Duodenal mucosa (tissue), 2 donors: ENCODE measurements around the gene MTG1.

Source experiments
- H3K27ac ChIP-seq: one replicate; pipeline ENCODE4 v1.7.0; 2013; ENCODE audit warnings: low read depth, low read length
- H3K27me3 ChIP-seq, 2 donors: one replicate each; pipeline ENCODE4 v1.7.0; 2013; ENCODE audit warnings: low read length in 2 of 2, control low read depth in 1 of 2; ENCODE audit not compliant: insufficient read depth in 2 of 2, control insufficient read depth in 1 of 2
- H3K36me3 ChIP-seq, 2 donors: one replicate each; pipeline ENCODE4 v1.7.0; 2013; ENCODE audit warnings: low read length in 2 of 2, control low read depth in 1 of 2; ENCODE audit not compliant: insufficient read depth in 2 of 2, control insufficient read depth in 1 of 2
- H3K4me1 ChIP-seq, 2 donors: one replicate each; pipeline ENCODE4 v1.7.0; 2013; ENCODE audit warnings: low read length in 2 of 2, control low read depth in 1 of 2; ENCODE audit not compliant: insufficient read depth in 2 of 2, control insufficient read depth in 1 of 2
- H3K4me3 ChIP-seq, 2 donors: one replicate each; pipeline ENCODE4 v1.7.0; 2013; ENCODE audit warnings: low read length in 2 of 2, low read depth in 1 of 2
- H3K9ac ChIP-seq, 2 donors: one replicate each; pipeline ENCODE4 v1.7.0; 2013; ENCODE audit warnings: low read length in 2 of 2, low read depth in 1 of 2
- H3K9me3 ChIP-seq, 2 donors: one replicate each; pipeline ENCODE4 v1.7.0; 2013; ENCODE audit warnings: low read length in 2 of 2, control low read depth in 1 of 2; ENCODE audit not compliant: control insufficient read depth in 1 of 2

Gene MTG1

DNA sequence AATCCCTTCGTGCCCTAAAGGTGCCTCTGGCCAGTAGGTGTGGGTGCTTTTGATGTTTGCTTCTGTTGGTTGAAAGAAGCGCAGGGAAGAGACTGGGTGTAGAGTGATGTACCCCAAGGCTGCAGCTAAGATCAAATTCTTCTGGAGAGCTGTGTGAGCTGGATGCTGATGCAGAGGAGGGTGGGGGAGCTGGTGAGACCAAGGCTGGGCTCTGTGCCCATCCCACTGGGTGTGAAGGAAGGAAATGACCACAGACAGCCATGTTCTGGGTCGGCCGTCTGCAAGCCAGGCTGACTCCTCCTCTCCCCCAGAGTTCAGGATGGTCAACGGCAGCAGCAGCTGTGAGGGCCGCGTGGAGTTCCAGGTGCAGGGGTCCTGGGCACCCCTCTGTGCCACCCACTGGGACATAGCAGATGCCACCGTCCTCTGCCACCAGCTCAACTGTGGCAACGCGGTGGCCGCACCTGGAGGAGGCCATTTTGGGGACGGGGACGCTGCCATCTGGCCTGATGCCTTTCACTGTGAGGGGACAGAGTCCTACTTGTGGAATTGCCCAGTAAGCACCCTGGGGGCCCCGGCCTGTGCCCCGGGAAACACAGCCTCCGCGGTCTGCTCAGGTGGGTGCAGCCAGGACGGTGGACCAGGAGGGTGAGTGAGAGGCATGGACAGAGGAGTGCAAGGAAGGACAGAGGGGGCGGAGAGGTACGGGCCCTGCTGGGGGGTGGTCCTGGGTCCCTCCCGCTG, 64.9 kb downstream of the MTG1 start:
- Histone ChIP-seq H3K27me3 (no peaks in the 10 kb centered on the region), H3K9ac (no peak overlapping the region), H3K36me3 (no peaks in the 10 kb centered on the region), H3K4me3 (no peak overlapping the region), H3K27ac (no peak overlapping the region), H3K9me3 (no peaks in the 10 kb centered on the region), H3K4me1 (no peaks in the 10 kb centered on the region)

DNA sequence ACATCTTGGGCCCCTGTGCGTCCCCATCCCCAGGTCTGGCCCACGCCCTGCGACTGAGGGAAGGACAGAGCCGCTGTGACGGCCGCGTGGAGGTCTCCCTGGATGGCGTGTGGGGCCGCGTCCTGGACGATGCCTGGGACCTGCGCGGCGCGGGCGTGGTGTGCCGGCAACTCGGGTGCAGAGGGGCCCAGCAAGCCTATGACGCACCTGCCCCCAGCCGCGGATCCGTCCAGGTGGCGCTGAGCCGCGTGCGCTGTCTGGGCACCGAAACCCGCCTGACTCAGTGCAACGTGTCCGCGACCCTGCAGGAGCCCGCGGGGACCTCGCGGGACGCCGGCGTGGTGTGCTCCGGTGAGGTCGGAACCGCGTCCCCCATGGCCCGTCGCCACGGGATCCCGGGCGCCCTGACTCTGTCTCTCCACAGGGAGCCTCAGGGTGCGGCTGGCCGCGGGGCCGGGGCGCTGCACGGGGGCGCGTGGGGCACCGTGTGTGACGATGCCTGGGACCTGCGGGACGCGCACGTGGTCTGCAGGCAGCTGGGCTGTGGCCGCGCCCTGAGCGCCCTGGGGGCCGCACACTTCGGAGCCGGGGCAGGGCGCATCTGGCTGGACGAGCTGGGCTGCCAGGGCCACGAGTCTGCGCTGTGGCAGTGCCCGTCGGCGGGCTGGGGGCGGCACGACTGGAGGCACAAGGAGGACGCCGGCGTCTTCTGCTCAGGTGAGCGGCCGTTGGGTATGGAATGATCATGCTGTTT, 65.7 kb downstream of the MTG1 start:
- H3K9ac ChIP-seq, result no peak overlapping the region
- H3K27me3 ChIP-seq, result no peaks in the 10 kb centered on the region
- H3K27ac ChIP-seq, result no peak overlapping the region
- H3K9me3 ChIP-seq, result no peaks in the 10 kb centered on the region
- H3K36me3 ChIP-seq, result no peaks in the 10 kb centered on the region
- H3K4me3 ChIP-seq, result no peak overlapping the region
- H3K4me1 ChIP-seq, result no peaks in the 10 kb centered on the region

DNA sequence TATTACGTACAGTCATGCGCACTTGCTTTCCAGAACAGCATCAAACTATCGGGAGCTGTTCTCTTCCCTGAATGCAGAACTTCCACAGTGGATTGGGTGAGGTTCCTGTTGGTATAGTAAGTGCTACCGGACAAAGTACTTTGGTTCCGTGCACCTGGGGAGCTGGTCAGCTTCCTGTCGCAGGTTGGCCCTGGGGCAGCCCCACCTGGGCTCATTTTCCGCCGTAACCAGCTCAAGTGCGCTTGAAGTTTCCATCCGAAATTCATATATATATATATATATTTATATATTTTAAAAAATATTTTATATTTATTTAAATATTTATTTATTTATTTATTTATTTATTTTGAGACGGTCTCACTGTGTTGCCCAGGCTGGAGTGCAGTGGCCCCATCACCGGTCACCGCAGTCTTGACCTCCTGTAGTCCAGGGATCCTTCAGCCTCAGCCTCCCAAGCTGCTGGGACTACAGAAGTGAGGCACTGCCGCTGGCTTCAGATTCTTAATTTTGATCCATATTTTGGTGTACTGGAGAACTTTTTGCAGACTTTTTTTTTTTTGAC, 66.3 kb downstream of the MTG1 start:
- no peaks in the 10 kb centered on the region for H3K36me3 ChIP-seq
- H3K9me3 ChIP-seq, result no peaks in the 10 kb centered on the region
- H3K27ac ChIP-seq, result no peak overlapping the region
- H3K4me1 ChIP-seq, result no peaks in the 10 kb centered on the region
- H3K4me3 ChIP-seq, result no peak overlapping the region
- H3K27me3 ChIP-seq, result no peaks in the 10 kb centered on the region
- no peak overlapping the region for H3K9ac ChIP-seq

DNA sequence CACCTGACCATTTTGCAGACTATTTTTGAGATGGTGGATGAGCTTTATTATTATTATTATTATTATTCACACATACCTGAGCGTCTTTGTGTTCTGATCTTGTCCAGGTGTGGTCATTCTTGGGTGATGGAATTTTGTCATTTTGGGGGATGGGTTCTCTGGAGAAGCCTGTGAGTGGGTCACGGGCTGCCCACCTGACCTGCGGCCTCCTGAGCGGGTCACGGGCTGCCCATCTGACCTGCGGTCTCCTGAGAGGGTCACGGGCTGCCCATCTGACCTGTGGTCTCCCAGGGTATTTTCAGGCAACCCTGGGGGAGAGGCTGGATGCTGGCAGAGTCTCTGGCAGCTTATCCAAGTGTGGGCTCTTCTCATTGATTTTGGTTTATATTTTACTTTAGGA, 67.1 kb downstream of the MTG1 start:
- no peaks in the 10 kb centered on the region for H3K9me3 ChIP-seq
- no peak overlapping the region for H3K4me3 ChIP-seq
- H3K36me3 ChIP-seq, result no peaks in the 10 kb centered on the region
- no peak overlapping the region for H3K27ac ChIP-seq
- H3K4me1 ChIP-seq, result no peaks in the 10 kb centered on the region
- H3K27me3 ChIP-seq, result no peaks in the 10 kb centered on the region
- no peak overlapping the region for H3K9ac ChIP-seq

DNA sequence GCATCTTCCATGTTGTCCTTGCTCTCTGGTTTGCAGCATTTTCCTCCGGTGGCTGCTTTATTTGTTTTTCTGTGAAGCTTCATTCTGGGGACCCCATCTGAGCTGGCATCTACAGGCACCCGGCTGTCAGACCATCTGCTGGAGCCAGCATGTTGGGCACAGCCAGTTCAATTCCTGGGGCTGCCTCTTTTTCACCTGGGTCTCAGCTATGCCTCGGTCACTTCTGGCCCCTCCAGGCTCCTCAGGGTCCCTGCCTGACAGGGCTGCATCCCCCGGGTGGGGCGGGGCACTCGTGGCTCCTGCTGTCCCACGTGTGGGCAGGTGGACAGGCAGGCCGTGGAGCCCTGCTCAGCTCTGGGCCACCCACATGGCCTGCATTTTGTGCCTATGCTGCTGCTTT, 67.9 kb downstream of the MTG1 start:
- Histone ChIP-seq H3K36me3 (no peaks in the 10 kb centered on the region), H3K27me3 (no peaks in the 10 kb centered on the region), H3K4me3 (no peak overlapping the region), H3K9me3 (no peaks in the 10 kb centered on the region), H3K9ac (no peak overlapping the region), H3K27ac (no peak overlapping the region), H3K4me1 (no peaks in the 10 kb centered on the region)

DNA sequence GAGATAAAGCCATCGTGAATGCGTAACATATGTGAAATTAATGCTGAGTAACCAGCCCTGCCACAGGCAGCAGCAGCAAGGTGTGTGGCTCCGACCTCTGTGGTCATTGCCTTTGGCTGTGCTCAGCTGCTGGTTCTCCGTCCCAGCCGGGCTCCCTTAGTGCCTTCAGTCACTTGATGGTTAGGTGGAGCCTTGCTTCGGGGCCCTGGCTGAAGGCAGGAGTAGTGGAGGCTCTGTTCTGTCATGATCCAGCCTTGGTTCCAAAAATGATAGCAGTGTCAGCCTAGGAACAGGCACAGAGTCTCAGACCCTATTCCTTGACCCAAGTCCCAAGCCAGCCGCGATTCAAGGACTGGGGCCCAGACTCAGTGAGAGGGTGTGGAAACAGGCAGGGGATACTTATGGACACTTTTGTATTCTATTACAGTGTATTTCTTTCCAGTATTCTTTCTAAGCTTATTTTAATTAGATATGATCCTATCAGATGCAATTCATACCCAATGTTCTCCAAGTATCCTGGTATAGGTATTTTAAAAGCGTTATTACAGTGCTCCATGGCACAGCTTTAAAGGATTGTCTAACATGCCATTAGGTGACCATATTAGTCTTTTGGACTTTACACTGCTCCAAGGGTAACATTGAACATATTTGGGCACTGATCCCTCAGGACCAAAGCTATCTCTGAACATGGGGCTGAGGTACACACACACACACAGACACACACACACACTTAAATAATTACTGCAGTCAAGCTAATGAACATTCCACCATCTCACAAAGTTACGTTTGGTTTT, 68.8 kb downstream of the MTG1 start:
- Histone ChIP-seq H3K9ac (no peak overlapping the region), H3K9me3 (no peaks in the 10 kb centered on the region), H3K27ac (no peak overlapping the region), H3K4me3 (no peak overlapping the region), H3K4me1 (no peaks in the 10 kb centered on the region), H3K27me3 (no peaks in the 10 kb centered on the region), H3K36me3 (no peaks in the 10 kb centered on the region)

DNA sequence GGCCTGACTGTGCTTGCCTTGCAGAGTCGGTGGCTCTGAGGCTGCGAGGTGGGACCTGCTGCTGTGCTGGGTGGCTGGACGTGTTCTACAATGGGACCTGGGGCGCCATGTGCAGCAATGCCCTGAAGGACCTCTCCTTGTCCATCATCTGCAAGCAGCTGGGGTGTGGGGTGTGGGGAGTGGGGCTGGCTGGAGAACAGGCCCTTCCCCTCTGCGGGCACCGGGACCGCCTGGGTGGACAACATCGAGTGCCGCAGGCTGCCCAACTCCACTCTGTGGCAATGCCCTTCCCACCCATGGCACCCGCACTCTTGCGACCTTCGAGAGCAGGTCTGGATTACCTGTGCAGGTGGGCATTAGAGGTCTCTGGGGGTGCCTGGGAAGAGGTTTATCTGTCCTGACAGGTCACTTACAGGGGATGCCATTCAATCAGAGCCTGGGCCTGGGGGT, 70.7 kb downstream of the MTG1 start:
- Histone ChIP-seq H3K27ac (no peak overlapping the region), H3K9ac (no peak overlapping the region), H3K4me3 (no peak overlapping the region), H3K27me3 (no peaks in the 10 kb centered on the region), H3K9me3 (no peaks in the 10 kb centered on the region), H3K36me3 (no peaks in the 10 kb centered on the region), H3K4me1 (no peaks in the 10 kb centered on the region)

DNA sequence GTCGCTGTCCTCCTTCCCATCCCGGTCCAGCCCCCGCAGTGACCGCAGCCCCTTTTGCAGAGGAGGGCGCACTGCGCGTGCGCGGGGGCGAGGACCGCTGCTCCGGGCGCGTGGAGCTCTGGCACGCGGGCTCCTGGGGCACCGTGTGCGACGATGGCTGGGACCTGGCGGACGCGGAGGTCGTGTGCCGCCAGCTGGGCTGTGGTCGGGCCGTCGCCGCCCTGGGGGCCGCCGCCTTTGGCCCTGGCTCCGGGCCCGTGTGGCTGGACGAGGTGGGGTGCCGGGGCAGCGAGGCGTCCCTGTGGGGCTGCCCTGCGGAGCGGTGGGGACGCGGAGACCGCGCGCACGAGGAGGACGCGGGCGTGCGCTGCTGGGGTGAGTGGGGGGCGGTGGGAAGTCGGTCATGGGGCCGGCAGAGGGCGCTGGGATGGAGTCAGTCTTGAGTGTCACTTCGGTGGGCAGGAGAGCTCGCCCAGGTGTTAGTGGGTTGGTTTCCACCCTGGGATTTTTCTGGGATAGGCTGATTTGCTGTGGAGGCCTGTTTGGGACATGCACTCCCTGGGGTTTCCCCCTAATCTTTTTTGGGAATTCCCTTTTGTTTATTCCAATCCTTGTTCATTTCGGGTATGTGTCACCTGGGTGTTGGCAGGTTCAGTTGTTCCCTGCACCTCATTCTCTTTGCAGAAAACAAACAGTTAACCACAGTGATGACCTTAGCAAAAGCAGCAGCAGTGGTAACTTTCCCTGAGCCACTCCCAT, 71.4 kb downstream of the MTG1 start:
- Histone ChIP-seq H3K4me1 (no peaks in the 10 kb centered on the region), H3K4me3 (no peak overlapping the region), H3K27ac (no peak overlapping the region), H3K9ac (no peak overlapping the region), H3K27me3 (no peaks in the 10 kb centered on the region), H3K9me3 (no peaks in the 10 kb centered on the region), H3K36me3 (no peaks in the 10 kb centered on the region)

DNA sequence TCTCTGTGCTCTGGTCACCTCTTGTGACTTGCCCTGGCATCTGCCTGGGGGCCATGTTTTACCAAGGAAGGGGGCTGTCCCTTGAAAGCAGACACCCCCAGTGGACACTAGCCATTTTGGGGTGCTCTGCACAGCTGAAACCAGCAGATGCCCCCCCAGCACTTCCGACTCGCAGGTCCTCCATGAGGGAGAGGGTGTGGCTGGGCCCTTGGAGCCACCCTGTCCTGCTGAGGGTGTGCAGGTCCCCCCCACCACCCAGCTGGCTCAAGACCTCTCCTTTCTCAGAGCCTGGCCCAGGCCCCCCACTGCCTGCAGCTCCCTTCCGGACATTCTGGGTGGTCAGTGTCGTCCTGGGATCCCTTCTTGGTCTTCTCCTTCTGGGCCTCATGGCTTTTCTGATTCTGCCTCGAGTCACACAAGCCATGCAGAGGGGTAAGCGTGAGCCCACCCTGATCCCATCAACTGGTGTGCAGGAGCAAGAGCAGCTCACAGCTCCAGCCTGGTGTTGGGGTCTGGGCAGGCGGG, 72.1 kb downstream of the MTG1 start:
- H3K9ac ChIP-seq, result no peak overlapping the region
- no peak overlapping the region for H3K4me3 ChIP-seq
- H3K4me1 ChIP-seq, result no peaks in the 10 kb centered on the region
- no peaks in the 10 kb centered on the region for H3K27me3 ChIP-seq
- no peaks in the 10 kb centered on the region for H3K9me3 ChIP-seq
- no peaks in the 10 kb centered on the region for H3K36me3 ChIP-seq
- H3K27ac ChIP-seq, result no peak overlapping the region
